Astrocyte (in vitro differentiated cells and primary cell): Measurements from ENCODE around the gene BCL2L14. TPM values are rescaled to one million over a fixed set of nuclear protein-coding genes. Genes with fewer than 3 reads are reported as not detected.

Source experiments
- DNase-seq: peaks from one replicate; pipeline ENCODE4 v3.0.0-alpha.2; 2010; ENCODE audit warnings: low read depth
- FAIRE-seq: peaks from 2 replicates; lab custom pipeline; 2011; peaks lifted over from hg19 to GRCh38; lab: Jason Lieb, UNC
- H2AFZ ChIP-seq: 2 replicates; pipeline ENCODE4 v1.6.0; 2012; ENCODE audit warnings: low read depth, low read length, inconsistent platforms
- H3K27ac ChIP-seq: 2 replicates; pipeline ENCODE4 v1.5.1; 2011; ENCODE audit warnings: low read depth, low read length, inconsistent platforms
- H3K27me3 ChIP-seq: 2 replicates; pipeline ENCODE4 v1.6.0; 2011; ENCODE audit warnings: low read length, inconsistent platforms; ENCODE audit not compliant: insufficient read depth
- H3K36me3 ChIP-seq: 2 replicates; pipeline ENCODE4 v1.5.1; 2011; ENCODE audit warnings: low read length, inconsistent platforms; ENCODE audit not compliant: insufficient read depth
- H3K4me1 ChIP-seq: 2 replicates; pipeline ENCODE4 v1.5.1; 2011; ENCODE audit warnings: low read length, inconsistent platforms; ENCODE audit not compliant: insufficient read depth
- H3K4me2 ChIP-seq: 2 replicates; pipeline ENCODE4 v1.6.0; 2012; ENCODE audit warnings: low read length, inconsistent platforms
- H3K4me3 ChIP-seq: 2 replicates; pipeline ENCODE4 v1.5.1; 2011; ENCODE audit warnings: low read depth, mild to moderate bottlenecking, low read length, inconsistent platforms; ENCODE audit not compliant: insufficient read depth
- H3K79me2 ChIP-seq: 2 replicates; pipeline ENCODE4 v1.6.0; 2012; ENCODE audit warnings: mild to moderate bottlenecking, low read length, inconsistent platforms; ENCODE audit not compliant: insufficient read depth
- H3K9ac ChIP-seq: 2 replicates; pipeline ENCODE4 v1.6.0; 2012; ENCODE audit warnings: mild to moderate bottlenecking, low read length, inconsistent platforms
- H3K9me3 ChIP-seq: 2 replicates; pipeline ENCODE4 v1.5.1; 2012; ENCODE audit warnings: low read depth, mild to moderate bottlenecking, low read length, inconsistent platforms; ENCODE audit not compliant: insufficient read depth
- H4K20me1 ChIP-seq: 2 replicates; pipeline ENCODE4 v1.6.0; 2012; ENCODE audit warnings: low read length, inconsistent platforms; ENCODE audit not compliant: insufficient read depth
- H3K27ac Mint-ChIP-seq: one replicate; pipeline ENCODE4 v1.8.0; 2021; ENCODE audit warnings: mild to moderate bottlenecking, mixed read lengths; ENCODE audit not compliant: unreplicated experiment
- H3K27me3 Mint-ChIP-seq: one replicate; pipeline ENCODE4 v1.8.0; 2021; ENCODE audit warnings: low read depth, mixed read lengths; ENCODE audit not compliant: unreplicated experiment
- H3K36me3 Mint-ChIP-seq: one replicate; pipeline ENCODE4 v1.8.0; 2021; ENCODE audit warnings: low read depth, mixed read lengths; ENCODE audit not compliant: unreplicated experiment
- H3K4me1 Mint-ChIP-seq: one replicate; pipeline ENCODE4 v1.8.0; 2021; ENCODE audit warnings: low read depth, mixed read lengths; ENCODE audit not compliant: unreplicated experiment
- H3K4me3 Mint-ChIP-seq: one replicate; pipeline ENCODE4 v1.8.0; 2021; ENCODE audit warnings: mild to moderate bottlenecking, moderate library complexity, mixed read lengths; ENCODE audit not compliant: unreplicated experiment
- H3K9me3 Mint-ChIP-seq: one replicate; pipeline ENCODE4 v1.8.0; 2021; ENCODE audit warnings: mild to moderate bottlenecking, mixed read lengths; ENCODE audit not compliant: unreplicated experiment
- EZH2 ChIP-seq: IDR thresholded peaks from 2 replicates; pipeline ENCODE4 v1.6.1; 2012; ENCODE audit warnings: mild to moderate bottlenecking, low read length, inconsistent platforms; ENCODE audit not compliant: insufficient read depth
- total RNA-seq: library from RNA; stranded (reverse); gene quantifications from 2 replicates; pipeline ENCODE4 v1.2.1, GENCODE V29; 2021
- TF ChIP-seq, protein P1 (sequence below): IDR thresholded peaks from 2 replicates; pipeline ENCODE4 v1.5.1; 2011; ENCODE audit warnings: low read depth, mild to moderate bottlenecking, inconsistent platforms, low read length, moderate library complexity; ENCODE audit not compliant: insufficient read depth

The BCL2L14 gene
- total RNA-seq, 1 donor from 2014 or later = not detected

DNA sequence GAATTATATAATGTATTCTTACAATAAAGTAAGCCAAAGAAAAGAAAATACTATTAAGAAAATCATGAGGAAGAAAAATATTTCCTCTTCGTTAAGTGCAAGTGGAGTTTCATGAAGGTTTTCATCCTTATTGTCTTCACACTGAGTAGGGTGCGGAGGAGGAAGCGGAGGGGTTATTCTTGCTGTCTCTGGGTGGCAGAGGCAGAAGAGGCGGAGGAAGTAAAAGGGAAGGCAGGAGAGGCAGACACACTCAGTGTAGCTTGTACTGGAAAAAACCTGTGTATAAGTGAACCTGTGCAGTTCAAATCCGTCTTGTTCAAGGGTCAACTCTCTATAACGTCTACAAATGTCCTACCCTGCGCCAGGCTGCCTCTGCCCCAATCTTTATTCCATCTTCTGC, 22.0 kb upstream of the BCL2L14 start:
- no peaks in the 10 kb centered on the region for H3K36me3 ChIP-seq
- Mint-ChIP-seq H3K4me1 (no peaks in the 10 kb centered on the region), H3K27ac (no peak overlapping the region), H3K27me3 (no peaks in the 10 kb centered on the region), H3K9me3 (peaks cover 3% of the 10 kb centered on the region), H3K4me3 (no peak overlapping the region), H3K36me3 (no peaks in the 10 kb centered on the region)
- no peak for DNase-seq
- no peak overlapping the region for H2AFZ ChIP-seq
- H3K9me3 ChIP-seq = no peaks in the 10 kb centered on the region
- H3K4me2 ChIP-seq = no peak overlapping the region
- no peaks in the 10 kb centered on the region for H4K20me1 ChIP-seq
- H3K9ac ChIP-seq = no peak overlapping the region
- TF ChIP-seq EZH2 = no peak
- TF ChIP-seq, protein P1, sequence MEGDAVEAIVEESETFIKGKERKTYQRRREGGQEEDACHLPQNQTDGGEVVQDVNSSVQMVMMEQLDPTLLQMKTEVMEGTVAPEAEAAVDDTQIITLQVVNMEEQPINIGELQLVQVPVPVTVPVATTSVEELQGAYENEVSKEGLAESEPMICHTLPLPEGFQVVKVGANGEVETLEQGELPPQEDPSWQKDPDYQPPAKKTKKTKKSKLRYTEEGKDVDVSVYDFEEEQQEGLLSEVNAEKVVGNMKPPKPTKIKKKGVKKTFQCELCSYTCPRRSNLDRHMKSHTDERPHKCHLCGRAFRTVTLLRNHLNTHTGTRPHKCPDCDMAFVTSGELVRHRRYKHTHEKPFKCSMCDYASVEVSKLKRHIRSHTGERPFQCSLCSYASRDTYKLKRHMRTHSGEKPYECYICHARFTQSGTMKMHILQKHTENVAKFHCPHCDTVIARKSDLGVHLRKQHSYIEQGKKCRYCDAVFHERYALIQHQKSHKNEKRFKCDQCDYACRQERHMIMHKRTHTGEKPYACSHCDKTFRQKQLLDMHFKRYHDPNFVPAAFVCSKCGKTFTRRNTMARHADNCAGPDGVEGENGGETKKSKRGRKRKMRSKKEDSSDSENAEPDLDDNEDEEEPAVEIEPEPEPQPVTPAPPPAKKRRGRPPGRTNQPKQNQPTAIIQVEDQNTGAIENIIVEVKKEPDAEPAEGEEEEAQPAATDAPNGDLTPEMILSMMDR = no peak
- H3K27ac ChIP-seq = no peak overlapping the region
- no peaks in the 10 kb centered on the region for H3K4me1 ChIP-seq
- no peak for FAIRE-seq
- no peaks in the 10 kb centered on the region for H3K79me2 ChIP-seq
- H3K4me3 ChIP-seq = no peak overlapping the region
- peaks cover 2% of the 10 kb centered on the region for H3K27me3 ChIP-seq

DNA sequence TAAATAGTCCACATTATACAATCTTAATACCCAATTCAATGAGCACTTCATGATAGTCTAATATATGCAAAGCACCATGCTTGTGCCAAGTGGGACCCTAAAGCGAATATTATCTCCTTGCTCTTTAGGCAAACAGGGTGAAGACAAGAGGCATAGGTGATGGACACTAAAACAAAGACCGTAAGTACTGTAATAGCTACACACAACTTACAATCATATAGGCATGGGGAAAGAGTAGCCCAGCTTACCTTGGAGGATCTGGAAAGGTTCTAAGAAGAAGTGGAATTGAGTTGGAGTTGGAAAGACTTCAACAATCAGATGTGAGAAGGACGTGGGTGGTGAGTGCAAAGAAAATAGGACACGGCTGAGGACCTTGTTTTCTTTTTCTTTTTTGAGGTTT, 19.1 kb upstream of the BCL2L14 start:
- H2AFZ ChIP-seq = no peak overlapping the region
- no peak overlapping the region for H3K27ac ChIP-seq
- H3K4me1 Mint-ChIP-seq = peaks cover 4% of the 10 kb centered on the region
- H3K4me2 ChIP-seq = no peak overlapping the region
- peaks cover 2% of the 10 kb centered on the region for H3K27me3 ChIP-seq
- DNase-seq (no peak), FAIRE-seq (no peak)
- TF ChIP-seq, protein P1 = no peak
- TF ChIP-seq EZH2 = no peak
- no peaks in the 10 kb centered on the region for H3K36me3 ChIP-seq
- no peaks in the 10 kb centered on the region for H4K20me1 ChIP-seq
- H3K9me3 Mint-ChIP-seq = peaks cover 3% of the 10 kb centered on the region
- no peak overlapping the region for H3K9ac ChIP-seq
- no peaks in the 10 kb centered on the region for H3K27me3 Mint-ChIP-seq
- H3K36me3 Mint-ChIP-seq = no peaks in the 10 kb centered on the region
- no peak overlapping the region for H3K27ac Mint-ChIP-seq
- H3K79me2 ChIP-seq = no peaks in the 10 kb centered on the region
- H3K4me3 Mint-ChIP-seq = no peak overlapping the region
- H3K9me3 ChIP-seq = no peaks in the 10 kb centered on the region
- no peaks in the 10 kb centered on the region for H3K4me1 ChIP-seq
- H3K4me3 ChIP-seq = no peak overlapping the region

DNA sequence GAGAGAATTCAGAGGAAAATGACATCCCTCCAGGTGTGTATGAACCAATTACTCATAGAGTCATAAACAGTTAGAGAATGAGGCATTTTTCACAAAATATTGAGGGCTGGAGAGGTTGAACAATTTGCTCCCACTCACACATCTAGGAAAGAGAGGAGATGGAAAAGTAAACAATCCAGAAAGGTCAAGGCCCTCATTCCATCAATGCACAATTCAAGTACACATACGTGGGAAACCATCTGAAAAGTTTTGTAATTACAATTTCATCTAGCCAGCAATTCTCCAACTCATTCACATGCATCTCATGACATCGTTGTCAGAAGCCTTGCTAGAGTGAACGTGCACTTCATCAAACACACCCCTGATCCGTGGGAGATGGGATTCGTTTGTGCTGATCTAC, 15.7 kb upstream of the BCL2L14 start:
- no peaks in the 10 kb centered on the region for H3K9me3 ChIP-seq
- H3K4me3 Mint-ChIP-seq = no peak overlapping the region
- H4K20me1 ChIP-seq = no peaks in the 10 kb centered on the region
- no peaks in the 10 kb centered on the region for H3K36me3 Mint-ChIP-seq
- peaks cover 4% of the 10 kb centered on the region for H3K4me1 Mint-ChIP-seq
- H3K4me1 ChIP-seq = no peaks in the 10 kb centered on the region
- H3K4me3 ChIP-seq = no peak overlapping the region
- H3K4me2 ChIP-seq = no peak overlapping the region
- H3K9ac ChIP-seq = no peak overlapping the region
- no peaks in the 10 kb centered on the region for H3K36me3 ChIP-seq
- no peak for FAIRE-seq
- no peak overlapping the region for H2AFZ ChIP-seq
- no peak overlapping the region for H3K27ac Mint-ChIP-seq
- peaks cover 9% of the 10 kb centered on the region for H3K27me3 Mint-ChIP-seq
- H3K79me2 ChIP-seq = no peaks in the 10 kb centered on the region
- TF ChIP-seq, protein P1 = no peak
- no peak for TF ChIP-seq EZH2
- no peak overlapping the region for H3K27ac ChIP-seq
- no peaks in the 10 kb centered on the region for H3K27me3 ChIP-seq
- DNase-seq = no peak
- peaks cover 3% of the 10 kb centered on the region for H3K9me3 Mint-ChIP-seq
